ENCODE measurements around the gene ACSL6.

Gene ACSL6

DNA sequence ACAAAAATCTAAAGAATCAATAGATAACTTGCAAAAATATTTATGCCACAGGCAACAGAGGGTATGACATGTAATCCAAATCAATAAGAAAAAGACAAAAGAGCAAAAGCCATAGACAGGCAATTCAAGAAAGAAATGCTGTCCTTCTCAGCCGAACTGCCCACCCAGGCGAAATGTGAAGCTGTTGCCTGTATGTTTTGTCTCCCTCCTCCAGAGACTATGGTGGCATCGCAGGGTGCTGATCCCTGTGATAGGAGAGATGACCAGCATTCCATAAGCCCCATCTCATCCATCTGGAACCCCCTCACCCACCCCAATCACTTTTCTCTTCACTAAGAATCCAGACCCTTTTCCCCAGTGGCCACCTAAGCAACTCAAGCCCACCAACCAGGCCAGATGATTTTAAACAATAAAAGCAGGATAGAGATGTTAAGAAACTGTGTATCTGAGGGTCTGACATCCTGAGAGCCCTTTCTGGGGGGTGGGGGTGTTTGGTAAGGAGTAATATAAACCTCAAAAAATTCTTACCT is 5.3 kb upstream of the ACSL6 start:
- H3K4me1 ChIP-seq (ENCODE audit: control insufficient read depth in 2 of 2, insufficient read depth in 2 of 2, low read length in 2 of 2), result no peaks in the 10 kb centered on the region
- H3K27me3 ChIP-seq (ENCODE audit: control insufficient read depth in 2 of 2, insufficient read depth in 2 of 2, low read length in 2 of 2), result peaks cover 22% of the 10 kb centered on the region in 2 donors
- no peak overlapping the region for H3K4me3 ChIP-seq (ENCODE audit: low read length in 2 of 2)
- H3K9me3 ChIP-seq (ENCODE audit: control insufficient read depth in 2 of 2, low read length in 2 of 2), result no peaks in the 10 kb centered on the region
- no peaks in the 10 kb centered on the region for H3K36me3 ChIP-seq (ENCODE audit: control insufficient read depth in 2 of 2, insufficient read depth in 2 of 2, low read length in 2 of 2)
- H3K27ac ChIP-seq (ENCODE audit: low read depth in 2 of 2, low read length in 2 of 2), result no peak overlapping the region
- H3K9ac ChIP-seq (ENCODE audit: low read depth in 1 of 2, low read length in 2 of 2), result no peak overlapping the region

DNA sequence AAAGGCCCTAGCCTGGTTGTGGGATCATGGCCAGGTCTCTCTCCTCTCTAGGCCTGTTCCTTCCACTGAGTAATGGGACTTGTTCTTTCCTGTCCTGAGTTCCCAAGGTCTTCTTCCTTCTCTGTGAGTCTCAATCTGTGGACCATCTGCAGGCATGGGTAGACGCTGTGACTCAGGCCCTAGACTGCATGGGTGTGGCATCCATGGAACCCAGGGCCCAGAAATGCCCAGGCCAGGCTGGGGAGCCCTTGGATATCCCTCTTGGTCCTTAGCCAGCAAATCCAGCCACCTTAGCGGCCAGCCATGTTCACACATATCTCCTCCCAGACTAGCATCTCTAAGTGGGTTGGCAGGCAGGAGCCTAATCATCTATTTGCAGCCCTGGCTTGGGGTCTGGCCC is 2.3 kb upstream of the ACSL6 start:
- H3K27me3 ChIP-seq (ENCODE audit: control insufficient read depth in 2 of 2, insufficient read depth in 2 of 2, low read length in 2 of 2), result peaks cover 25 to 31% of the 10 kb centered on the region in 2 donors
- no peaks in the 10 kb centered on the region for H3K4me1 ChIP-seq (ENCODE audit: control insufficient read depth in 2 of 2, insufficient read depth in 2 of 2, low read length in 2 of 2)
- H3K36me3 ChIP-seq (ENCODE audit: control insufficient read depth in 2 of 2, insufficient read depth in 2 of 2, low read length in 2 of 2), result no peaks in the 10 kb centered on the region
- no peak overlapping the region for H3K9ac ChIP-seq (ENCODE audit: low read depth in 1 of 2, low read length in 2 of 2)
- no peak overlapping the region for H3K27ac ChIP-seq (ENCODE audit: low read depth in 2 of 2, low read length in 2 of 2)
- H3K9me3 ChIP-seq (ENCODE audit: control insufficient read depth in 2 of 2, low read length in 2 of 2), result no peaks in the 10 kb centered on the region
- no peak overlapping the region for H3K4me3 ChIP-seq (ENCODE audit: low read length in 2 of 2)

DNA sequence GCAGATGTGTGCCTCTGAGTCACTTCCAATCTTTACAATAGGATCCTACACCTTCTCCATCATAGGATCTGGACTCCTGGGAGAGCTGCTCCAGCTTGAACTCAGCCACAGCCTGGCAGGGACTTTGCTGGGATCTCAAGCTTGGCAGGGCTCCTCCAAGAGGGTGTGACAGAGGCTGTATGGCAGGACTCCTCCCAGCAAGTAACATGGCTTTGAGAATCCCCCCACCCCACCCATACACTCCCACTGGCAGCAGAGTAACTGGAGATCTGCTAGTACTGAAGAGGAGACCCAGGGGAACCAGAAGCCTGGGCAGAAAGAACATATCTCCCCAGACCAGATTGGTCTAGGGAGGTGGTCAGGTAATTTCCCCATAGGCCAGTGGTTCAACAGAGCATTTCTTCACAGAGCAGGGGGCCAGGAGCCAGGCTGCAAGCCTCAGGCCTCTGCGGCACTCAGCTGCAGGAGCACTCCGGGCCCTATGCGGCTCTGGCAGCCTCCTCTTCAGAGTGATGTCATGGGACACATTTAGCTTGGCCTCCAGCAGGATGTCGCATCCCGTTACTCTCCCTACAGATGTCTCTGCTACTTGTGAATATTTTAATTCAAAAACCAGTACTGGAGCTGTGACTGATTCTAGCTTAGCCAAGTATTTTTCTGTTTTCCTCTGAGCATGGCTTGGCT is 1.7 kb upstream of the ACSL6 start:
- Histone ChIP-seq H3K9me3 (ENCODE audit: control insufficient read depth in 2 of 2, low read length in 2 of 2) (no peaks in the 10 kb centered on the region), H3K4me1 (ENCODE audit: control insufficient read depth in 2 of 2, insufficient read depth in 2 of 2, low read length in 2 of 2) (no peaks in the 10 kb centered on the region), H3K9ac (ENCODE audit: low read depth in 1 of 2, low read length in 2 of 2) (no peak overlapping the region), H3K36me3 (ENCODE audit: control insufficient read depth in 2 of 2, insufficient read depth in 2 of 2, low read length in 2 of 2) (no peaks in the 10 kb centered on the region), H3K4me3 (ENCODE audit: low read length in 2 of 2) (no peak overlapping the region), H3K27ac (ENCODE audit: low read depth in 2 of 2, low read length in 2 of 2) (no peak overlapping the region), H3K27me3 (ENCODE audit: control insufficient read depth in 2 of 2, insufficient read depth in 2 of 2, low read length in 2 of 2) (peaks cover 31% of the 10 kb centered on the region in 2 donors)

DNA sequence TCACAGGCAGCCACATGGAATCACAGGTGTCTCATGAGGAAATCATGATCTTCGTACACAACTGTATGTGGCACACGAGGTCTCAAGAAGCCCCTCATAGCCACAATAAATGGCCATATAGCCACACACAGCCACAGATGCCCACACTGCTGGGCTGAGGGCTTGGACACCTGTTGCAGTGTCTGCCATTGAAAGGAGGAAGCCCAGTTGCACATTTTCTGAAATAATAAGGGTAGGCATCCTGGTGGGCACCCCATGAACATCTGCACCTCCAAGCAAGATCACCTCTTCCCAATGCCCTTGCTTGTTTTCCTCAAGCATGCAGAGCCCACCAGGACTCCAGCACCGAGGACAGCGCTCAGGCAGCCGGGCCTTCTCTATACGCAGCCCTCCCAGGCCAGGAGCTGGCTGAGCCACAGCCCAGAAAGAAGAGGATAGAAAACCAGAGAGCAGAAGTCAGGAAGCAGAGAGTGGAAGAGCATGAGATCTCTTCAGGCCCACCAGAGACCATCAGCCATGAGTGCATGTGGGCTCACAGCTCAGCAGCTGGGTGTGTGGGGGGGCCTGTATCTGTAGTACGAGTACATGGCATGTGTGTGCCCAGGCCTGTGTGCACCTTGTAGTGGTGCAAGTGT is 1.0 kb upstream of the ACSL6 start:
- Histone ChIP-seq H3K27ac (ENCODE audit: low read depth in 2 of 2, low read length in 2 of 2) (no peak overlapping the region), H3K4me1 (ENCODE audit: control insufficient read depth in 2 of 2, insufficient read depth in 2 of 2, low read length in 2 of 2) (no peaks in the 10 kb centered on the region), H3K9ac (ENCODE audit: low read depth in 1 of 2, low read length in 2 of 2) (no peak overlapping the region), H3K27me3 (ENCODE audit: control insufficient read depth in 2 of 2, insufficient read depth in 2 of 2, low read length in 2 of 2) (peaks cover 26% of the 10 kb centered on the region in 2 donors), H3K9me3 (ENCODE audit: control insufficient read depth in 2 of 2, low read length in 2 of 2) (no peaks in the 10 kb centered on the region), H3K4me3 (ENCODE audit: low read length in 2 of 2) (no peak overlapping the region), H3K36me3 (ENCODE audit: control insufficient read depth in 2 of 2, insufficient read depth in 2 of 2, low read length in 2 of 2) (no peaks in the 10 kb centered on the region)

DNA sequence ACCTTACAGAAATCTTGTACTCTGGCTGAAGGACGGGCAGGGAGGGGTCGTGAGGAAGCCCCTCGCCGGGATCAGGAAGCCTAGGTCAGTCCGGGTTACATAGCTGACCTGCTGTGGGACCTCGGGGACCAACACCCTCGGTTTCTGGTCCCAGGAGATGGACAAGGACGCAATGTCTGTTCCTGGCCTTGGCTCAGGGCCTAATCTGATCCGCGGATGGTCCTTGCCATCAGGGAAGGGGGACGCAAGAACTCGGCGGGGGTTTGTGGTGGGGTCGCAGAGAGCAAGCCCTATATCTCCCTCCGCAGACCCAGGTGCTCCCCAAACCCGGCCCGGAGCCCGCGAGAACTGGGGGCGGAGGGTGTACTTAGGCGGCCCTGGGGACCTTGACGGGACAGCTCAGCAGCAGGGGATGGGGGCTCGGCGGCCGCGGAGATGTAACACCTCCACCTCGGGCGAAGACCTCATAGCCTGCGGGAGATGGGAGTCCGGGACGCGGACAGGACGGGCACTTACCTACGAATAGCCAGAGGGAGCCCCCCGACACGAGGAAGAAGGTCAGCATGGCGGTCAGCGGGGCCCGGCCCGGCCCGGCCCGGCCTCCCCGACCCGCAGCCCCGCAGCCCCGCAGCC is 353 bp downstream of the ACSL6 start:
- Histone ChIP-seq H3K9ac (ENCODE audit: low read depth in 1 of 2, low read length in 2 of 2) (peak overlapping the region in 1 of 2 donors; percentile 40), H3K36me3 (ENCODE audit: control insufficient read depth in 2 of 2, insufficient read depth in 2 of 2, low read length in 2 of 2) (no peaks in the 10 kb centered on the region), H3K27ac (ENCODE audit: low read depth in 2 of 2, low read length in 2 of 2) (no peak overlapping the region), H3K4me3 (ENCODE audit: low read length in 2 of 2) (peak overlapping the region; percentile 45 to 64), H3K4me1 (ENCODE audit: control insufficient read depth in 2 of 2, insufficient read depth in 2 of 2, low read length in 2 of 2) (no peaks in the 10 kb centered on the region), H3K9me3 (ENCODE audit: control insufficient read depth in 2 of 2, low read length in 2 of 2) (no peaks in the 10 kb centered on the region), H3K27me3 (ENCODE audit: control insufficient read depth in 2 of 2, insufficient read depth in 2 of 2, low read length in 2 of 2) (peaks cover 19 to 22% of the 10 kb centered on the region in 2 donors)

DNA sequence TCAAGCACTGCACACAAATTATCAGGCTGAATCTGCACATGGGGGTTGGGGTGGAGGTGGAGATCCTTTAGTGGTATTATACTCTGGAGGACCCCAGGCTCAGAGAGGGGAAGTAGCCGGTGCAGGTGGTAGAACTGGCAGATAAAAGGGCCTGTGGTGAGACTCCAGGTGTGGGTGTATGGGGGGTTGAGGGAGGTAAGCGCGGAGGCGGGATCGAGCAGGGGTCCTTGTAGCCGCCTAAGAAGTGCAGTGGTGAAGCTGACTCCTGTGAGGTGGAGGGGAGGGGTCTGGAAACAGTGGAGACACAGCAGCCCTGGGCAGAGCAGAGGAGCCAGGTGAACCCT is 841 bp downstream of the ACSL6 start:
- Histone ChIP-seq H3K27ac (ENCODE audit: low read depth in 2 of 2, low read length in 2 of 2) (no peak overlapping the region), H3K4me1 (ENCODE audit: control insufficient read depth in 2 of 2, insufficient read depth in 2 of 2, low read length in 2 of 2) (no peaks in the 10 kb centered on the region), H3K9me3 (ENCODE audit: control insufficient read depth in 2 of 2, low read length in 2 of 2) (no peaks in the 10 kb centered on the region), H3K36me3 (ENCODE audit: control insufficient read depth in 2 of 2, insufficient read depth in 2 of 2, low read length in 2 of 2) (no peaks in the 10 kb centered on the region), H3K27me3 (ENCODE audit: control insufficient read depth in 2 of 2, insufficient read depth in 2 of 2, low read length in 2 of 2) (peaks cover 19 to 22% of the 10 kb centered on the region in 2 donors), H3K9ac (ENCODE audit: low read depth in 1 of 2, low read length in 2 of 2) (no peak overlapping the region), H3K4me3 (ENCODE audit: low read length in 2 of 2) (no peak overlapping the region)

DNA sequence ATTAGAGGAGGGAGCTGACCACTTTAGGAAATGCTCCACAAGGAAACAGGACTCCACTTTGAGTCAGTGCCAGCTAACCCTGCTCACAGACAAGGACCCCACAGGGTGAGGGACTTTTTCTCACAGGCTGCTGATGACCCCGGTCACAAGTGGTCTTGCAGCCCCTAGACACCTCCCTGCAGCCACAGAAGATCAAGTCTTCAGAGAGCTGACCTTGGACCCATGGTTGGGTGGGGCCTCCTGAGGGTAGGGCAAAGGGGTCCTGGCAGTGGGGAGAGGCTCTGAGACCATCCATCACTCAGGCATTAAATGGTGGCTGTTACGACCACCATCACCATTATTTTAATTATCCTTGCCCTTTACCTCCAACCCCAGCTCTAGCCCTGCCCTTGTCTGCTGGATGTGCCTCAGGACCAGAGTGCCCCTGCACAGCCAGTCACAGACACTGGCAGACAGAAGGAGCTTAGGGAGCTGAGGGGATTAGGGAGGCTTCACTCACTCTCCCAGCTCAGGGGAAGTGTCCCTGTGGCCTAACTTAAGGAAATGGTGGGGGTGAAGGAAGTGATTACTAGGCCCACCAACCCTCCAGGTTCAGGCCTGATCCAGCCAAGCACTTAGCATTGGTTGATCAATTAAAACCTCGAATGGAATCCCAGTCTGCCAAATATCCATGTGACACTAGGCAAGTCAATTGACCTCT is 1.6 kb downstream of the ACSL6 start:
- no peak overlapping the region for H3K4me3 ChIP-seq (ENCODE audit: low read length in 2 of 2)
- H3K9ac ChIP-seq (ENCODE audit: low read depth in 1 of 2, low read length in 2 of 2), result no peak overlapping the region
- H3K27ac ChIP-seq (ENCODE audit: low read depth in 2 of 2, low read length in 2 of 2), result no peak overlapping the region
- H3K36me3 ChIP-seq (ENCODE audit: control insufficient read depth in 2 of 2, insufficient read depth in 2 of 2, low read length in 2 of 2), result no peaks in the 10 kb centered on the region
- no peaks in the 10 kb centered on the region for H3K9me3 ChIP-seq (ENCODE audit: control insufficient read depth in 2 of 2, low read length in 2 of 2)
- H3K27me3 ChIP-seq (ENCODE audit: control insufficient read depth in 2 of 2, insufficient read depth in 2 of 2, low read length in 2 of 2), result peaks cover 19 to 22% of the 10 kb centered on the region in 2 donors
- no peaks in the 10 kb centered on the region for H3K4me1 ChIP-seq (ENCODE audit: control insufficient read depth in 2 of 2, insufficient read depth in 2 of 2, low read length in 2 of 2)

DNA sequence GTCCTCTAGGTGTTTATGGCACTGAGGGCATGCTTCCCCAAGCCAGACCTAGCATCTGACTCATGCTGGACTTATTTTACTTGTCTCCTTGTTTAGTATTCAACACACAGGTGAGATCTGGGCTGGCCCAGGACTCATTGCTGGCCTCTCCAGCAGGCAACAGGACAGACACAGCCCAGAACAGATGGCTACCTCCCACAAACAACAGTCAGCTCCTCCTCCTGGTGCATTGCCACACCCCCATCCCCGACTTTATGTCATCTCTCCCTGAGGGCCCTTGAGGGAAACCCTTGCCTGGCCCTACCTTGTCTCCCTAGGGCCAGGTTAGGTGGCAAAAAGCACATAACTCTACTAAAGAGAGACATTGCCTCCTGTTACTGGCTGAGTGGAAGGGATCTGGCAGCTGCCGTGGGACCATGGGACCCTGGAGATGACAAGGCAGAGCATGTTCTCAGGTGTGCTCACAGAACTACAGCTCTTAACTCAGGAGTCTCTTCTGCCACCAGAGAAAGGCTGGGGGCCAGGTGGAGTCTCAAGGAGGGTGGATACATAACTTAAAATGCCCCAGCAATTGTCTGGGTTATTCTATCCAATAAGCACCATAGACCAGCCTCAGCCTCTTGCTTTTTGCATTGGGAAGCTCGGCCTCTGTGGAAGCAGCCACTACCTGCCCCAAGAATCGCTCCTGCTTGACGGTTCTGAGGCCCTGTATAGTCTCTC is 2.3 kb downstream of the ACSL6 start:
- H3K9me3 ChIP-seq (ENCODE audit: control insufficient read depth in 2 of 2, low read length in 2 of 2), result no peaks in the 10 kb centered on the region
- no peaks in the 10 kb centered on the region for H3K36me3 ChIP-seq (ENCODE audit: control insufficient read depth in 2 of 2, insufficient read depth in 2 of 2, low read length in 2 of 2)
- peaks cover 14 to 22% of the 10 kb centered on the region in 2 donors for H3K27me3 ChIP-seq (ENCODE audit: control insufficient read depth in 2 of 2, insufficient read depth in 2 of 2, low read length in 2 of 2)
- H3K27ac ChIP-seq (ENCODE audit: low read depth in 2 of 2, low read length in 2 of 2), result no peak overlapping the region
- no peak overlapping the region for H3K4me3 ChIP-seq (ENCODE audit: low read length in 2 of 2)
- H3K4me1 ChIP-seq (ENCODE audit: control insufficient read depth in 2 of 2, insufficient read depth in 2 of 2, low read length in 2 of 2), result no peaks in the 10 kb centered on the region
- H3K9ac ChIP-seq (ENCODE audit: low read depth in 1 of 2, low read length in 2 of 2), result no peak overlapping the region

DNA sequence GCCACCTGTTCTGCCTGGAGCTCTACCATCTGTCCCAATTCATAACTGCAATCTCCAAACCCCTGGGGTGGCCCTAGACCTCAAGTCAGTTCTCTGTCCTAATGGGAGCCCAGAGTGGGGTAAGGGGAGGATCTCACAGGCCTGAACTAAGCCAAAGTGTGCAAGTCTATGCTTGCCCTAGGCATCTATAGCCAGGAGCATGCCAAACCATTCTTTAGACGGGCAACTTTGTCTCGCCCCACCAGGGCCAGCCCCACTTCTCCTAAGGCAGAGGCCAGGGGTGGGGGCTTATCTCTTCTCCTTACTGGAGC is 3.3 kb downstream of the ACSL6 start:
- no peaks in the 10 kb centered on the region for H3K36me3 ChIP-seq (ENCODE audit: control insufficient read depth in 2 of 2, insufficient read depth in 2 of 2, low read length in 2 of 2)
- no peaks in the 10 kb centered on the region for H3K4me1 ChIP-seq (ENCODE audit: control insufficient read depth in 2 of 2, insufficient read depth in 2 of 2, low read length in 2 of 2)
- no peaks in the 10 kb centered on the region for H3K9me3 ChIP-seq (ENCODE audit: control insufficient read depth in 2 of 2, low read length in 2 of 2)
- H3K9ac ChIP-seq (ENCODE audit: low read depth in 1 of 2, low read length in 2 of 2), result no peak overlapping the region
- H3K27me3 ChIP-seq (ENCODE audit: control insufficient read depth in 2 of 2, insufficient read depth in 2 of 2, low read length in 2 of 2), result peaks cover 14 to 22% of the 10 kb centered on the region in 2 donors
- no peak overlapping the region for H3K27ac ChIP-seq (ENCODE audit: low read depth in 2 of 2, low read length in 2 of 2)
- no peak overlapping the region for H3K4me3 ChIP-seq (ENCODE audit: low read length in 2 of 2)

Measured in mucosa of rectum (tissue), 2 donors.